Esophagus mucosa (tissue), 1 donor: ENCODE measurements around the gene RALGPS1. TPM values are rescaled to one million over a fixed set of nuclear protein-coding genes. Genes with fewer than 3 reads are reported as not detected.

ENCODE experiments used
- ATAC-seq: fragments of 200-7000 bp; cut with Tn5 transposase; one replicate; pipeline ENCODE4 v1.9.1; 2020
- total RNA-seq: library from RNA; stranded (reverse); gene quantifications from one replicate; pipeline ENCODE4 v1.2.4, GENCODE V29; 2023
- donor health status: DM: yes; HTN: yes; CAD: no.

Gene RALGPS1
- total RNA-seq, 1 donor from 2014 or later = 6.8 TPM

DNA sequence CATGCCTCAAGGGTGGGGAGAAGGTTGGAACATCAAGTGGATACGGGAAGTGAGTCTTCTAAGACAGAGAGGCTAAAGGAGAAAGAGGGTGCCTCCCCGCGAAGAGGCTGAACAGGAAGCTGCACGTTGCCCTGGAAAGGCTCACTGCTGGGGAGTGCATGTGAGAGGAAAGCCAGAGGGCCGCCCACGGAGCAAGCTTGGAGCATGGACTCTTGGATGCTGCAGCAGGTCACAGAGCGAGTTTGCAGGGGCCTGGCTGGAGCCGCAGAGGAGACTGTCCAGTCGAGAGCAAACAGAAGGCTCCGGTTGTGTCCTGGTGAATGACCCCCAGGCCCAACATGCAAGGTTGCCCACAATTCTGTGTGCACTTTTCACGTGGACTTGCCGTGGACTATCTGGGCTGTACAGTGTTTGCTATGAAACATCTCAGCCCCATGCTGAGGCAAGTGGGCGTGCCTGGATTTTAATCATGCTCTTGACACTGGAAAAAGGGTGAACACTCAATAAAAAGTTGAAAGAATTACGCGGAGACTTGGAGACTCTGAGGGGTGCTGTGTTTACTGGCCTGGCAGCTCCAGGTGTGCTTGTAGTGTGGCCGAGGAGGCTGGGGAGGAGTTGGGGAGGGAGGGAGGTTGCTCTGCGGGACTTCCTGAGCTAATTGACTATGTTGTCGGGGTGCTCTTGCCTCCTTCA lies 295.5 kb downstream of the RALGPS1 start:
- no peak for ATAC-seq

DNA sequence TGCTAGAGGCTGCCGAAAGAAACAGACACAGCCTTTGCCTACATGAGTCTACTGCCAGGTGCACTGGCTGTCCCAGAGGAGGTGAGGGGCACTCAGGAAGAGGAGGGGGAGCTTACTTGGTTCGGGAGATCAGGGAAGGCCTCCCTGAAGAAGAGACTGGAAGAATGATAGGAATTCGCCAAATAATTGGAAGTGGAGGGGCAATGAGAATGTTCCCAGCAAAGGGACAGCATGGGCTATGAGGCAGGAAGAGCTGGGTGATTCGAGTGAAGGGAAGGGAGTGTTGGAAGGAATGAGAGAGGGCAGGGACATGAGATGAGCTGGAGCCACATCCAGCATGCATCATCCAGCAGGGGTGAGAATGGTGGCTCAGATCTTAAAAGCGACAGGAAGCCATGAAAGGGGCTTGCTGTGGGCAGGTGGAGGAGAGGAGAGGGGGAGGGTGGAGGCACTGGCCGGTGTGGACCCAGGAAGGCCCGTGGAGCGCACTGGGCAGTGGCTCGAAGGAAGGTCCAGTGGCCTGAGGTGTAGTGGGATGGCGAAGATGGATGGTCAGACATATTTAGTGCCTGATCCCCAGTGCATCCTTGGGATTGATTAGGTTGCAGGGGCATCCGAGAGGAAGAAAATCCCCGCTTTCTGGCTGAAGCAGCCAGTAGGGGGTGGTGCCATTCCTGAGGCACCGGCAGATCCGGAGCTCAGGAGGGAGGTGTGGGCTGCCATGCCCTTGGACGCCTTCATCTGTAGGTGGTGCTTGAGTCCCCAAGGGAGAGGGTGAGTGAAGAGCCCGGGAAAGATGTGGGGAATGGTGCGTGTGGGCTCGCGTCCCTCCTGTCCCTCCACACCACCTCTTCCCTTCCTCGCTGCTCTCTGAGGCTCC lies 296.5 kb downstream of the RALGPS1 start:
- no peak for ATAC-seq

DNA sequence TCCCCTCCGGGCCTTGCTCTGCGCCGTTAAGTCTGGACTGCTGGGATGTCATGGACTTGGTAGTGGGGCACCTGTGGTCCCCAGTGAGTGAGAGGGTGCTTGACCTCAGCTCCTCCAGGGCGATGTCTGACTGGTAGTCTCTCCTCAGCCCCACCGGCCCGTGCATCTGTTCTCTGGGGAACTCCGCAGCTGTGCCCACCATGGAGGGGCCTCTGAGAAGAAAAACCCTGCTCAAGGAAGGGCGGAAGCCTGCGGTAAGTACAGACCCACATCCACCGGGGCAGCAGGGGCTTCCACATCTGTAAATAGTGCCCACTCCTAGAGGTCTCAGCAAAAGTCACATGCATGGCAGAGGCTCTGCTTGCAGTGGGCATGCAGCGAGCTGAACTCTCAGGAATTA lies 297.4 kb downstream of the RALGPS1 start:
- ATAC-seq = no peak

DNA sequence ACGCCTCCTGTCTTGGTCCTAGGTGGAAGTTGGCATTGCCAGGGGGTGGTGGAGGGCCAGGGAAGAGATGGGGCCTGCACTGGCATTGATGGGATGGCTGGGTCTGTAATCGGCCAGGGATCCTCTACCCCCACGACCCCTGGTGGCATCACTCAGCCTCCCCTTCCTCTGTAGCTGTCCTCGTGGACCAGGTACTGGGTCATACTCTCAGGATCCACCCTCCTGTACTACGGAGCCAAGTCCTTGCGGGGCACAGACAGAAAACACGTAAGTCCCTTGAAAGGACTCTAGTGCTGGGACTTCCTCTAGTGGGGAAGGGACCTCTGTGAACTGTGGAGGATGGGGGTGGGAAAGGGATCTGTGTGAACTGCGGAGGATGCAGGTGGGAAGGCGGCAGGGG lies 297.9 kb downstream of the RALGPS1 start:
- ATAC-seq = no peak

DNA sequence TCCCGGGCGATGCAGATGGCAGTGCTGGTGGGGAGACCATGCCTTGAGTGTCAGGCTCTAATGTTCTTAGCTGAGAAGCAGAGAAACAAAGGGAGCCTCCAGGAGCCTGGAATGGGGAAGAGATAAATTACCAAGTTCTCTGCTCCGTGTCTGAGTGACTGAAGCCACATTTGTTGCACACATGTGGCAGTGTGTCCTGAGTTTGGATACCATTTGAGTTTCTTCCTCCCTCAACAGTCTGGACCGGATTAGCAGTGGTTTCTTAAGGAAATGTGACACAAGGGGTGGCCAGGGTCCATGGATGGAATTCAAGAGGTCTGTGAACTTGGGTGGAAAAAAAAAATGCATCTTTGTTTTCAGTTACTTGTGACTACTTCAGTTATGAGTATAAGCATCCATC lies 299.3 kb downstream of the RALGPS1 start:
- ATAC-seq = no peak

DNA sequence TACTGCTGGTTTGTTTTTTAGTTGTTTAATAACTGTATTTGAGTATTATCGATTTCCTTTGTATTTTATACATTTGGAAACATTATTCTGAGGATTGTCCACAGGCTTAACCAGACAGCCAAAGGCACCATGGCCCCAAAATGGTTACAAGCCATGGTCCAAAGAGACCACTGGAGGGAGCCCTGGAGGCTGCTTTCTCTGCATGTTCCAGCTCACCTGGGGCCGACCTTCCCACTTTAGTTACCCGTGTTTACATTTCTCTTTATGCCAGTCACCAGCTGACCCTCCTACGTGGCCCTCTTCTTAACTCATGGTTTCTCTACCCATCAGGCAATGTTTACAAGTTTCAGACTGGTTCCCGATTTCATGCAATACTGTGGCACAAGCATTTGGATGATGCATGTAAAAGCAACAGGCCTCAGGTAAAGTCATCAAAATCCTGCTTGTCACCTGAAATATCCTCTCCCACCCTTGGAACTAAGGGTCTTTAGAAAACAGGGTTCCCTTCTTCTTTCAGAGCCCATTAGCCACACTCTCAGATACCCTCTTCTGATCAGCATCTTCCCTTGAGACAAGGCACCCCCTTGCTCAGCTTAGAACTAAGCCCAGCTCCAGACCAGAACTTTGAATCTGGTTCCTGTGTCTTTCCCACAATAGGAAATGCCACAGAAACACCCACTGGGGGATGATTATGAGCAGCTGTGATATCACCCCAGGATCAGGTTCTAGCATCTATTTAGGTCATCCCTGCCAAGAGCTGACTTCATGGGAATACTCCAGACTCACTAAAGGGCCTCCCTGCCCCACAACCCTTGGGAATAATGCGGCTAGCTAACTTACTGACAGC lies 300.1 kb downstream of the RALGPS1 start:
- ATAC-seq = peak; percentile 50

DNA sequence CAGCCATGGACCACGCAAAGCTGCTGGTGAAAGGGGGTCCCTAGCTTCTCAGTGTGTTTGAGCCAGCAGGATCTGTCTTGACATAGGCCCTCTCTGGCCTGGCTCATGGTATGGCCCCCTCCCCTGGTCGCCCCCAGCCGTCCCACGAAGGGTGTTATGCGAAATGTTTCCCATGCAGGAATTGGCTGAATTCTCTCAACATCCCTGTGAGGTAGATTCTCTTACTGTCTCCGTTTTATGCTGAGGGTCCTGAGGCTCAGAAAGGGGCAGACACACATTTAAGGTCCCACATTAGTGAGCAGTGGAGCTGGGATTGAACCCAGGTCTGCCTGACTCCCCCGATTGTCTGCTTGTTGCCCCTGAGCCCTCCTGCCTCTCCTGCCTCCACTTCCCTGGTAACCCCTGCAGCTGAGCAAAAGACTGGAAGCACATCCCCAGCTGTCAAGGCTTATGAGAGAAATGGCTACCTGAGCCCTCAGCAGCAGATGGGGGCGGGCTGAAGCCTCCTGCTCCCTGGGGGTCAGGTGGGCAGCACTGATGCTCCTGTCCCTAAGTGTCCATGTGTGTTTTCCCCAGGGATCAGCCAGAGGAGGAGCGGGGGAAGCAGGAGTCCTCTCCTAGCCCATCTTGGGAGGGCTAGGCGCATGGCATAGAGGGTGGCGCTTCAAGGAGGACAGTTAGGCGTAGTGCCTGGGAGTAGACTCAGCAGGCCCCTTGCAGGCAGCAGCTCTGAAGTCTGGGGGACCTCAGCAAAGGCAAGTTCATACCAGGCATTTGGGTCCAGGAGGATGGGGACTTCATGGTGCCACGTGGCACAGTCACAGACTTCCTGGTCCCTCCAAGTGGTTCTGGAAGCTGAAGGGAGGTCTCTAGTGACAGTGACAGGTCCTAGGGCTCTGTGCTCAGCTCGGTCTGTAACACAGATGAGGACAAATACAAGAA lies 301.0 kb downstream of the RALGPS1 start:
- ATAC-seq = no peak

DNA sequence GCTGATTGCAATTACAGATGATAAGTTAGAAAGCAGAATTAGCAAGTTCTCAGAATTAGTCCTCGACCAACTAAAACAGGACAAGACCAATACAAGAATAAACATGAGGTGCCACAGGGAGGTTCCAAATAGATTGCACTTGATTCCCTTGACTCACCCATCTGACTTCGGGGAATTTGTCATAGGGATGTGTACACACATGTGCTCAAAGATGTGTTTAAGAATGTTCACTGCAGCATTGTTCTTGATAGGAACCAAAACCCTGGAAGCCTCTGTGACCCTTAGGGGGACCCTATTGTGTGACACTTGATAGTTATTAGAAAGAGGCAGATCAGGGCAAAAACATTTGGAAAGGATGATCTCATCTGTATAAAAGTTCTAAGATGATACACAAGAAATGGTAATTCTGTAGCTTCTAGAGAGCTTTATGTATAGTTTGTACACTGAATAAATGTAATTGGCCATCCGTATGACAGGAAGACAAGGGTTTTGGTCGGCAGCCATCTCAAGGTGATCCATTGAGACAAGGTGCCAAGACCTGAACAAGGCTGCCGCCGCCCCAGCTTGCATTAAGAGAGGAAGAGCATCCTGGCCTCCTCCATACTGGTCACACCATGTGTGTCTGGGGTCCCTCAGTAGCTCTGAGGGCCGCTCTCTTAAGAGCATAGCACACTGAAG lies 301.8 kb downstream of the RALGPS1 start:
- ATAC-seq = peak; percentile 57

DNA sequence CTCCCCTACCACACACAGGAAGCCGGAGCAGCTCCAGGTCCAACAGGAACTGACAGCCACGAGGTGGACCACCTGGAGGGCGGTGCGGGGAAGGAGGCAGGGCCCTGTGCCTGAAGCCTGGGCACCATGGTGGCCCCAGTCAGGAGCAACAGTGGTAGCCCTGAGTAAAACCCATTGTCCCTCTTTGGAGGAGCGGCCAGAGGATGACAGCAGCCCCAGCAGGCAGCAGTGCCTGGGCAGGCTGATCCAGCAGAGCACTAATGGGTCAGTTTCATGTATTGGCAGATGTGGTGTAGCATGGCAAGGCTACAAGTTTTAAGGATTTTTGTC lies 302.3 kb downstream of the RALGPS1 start:
- ATAC-seq = no peak

DNA sequence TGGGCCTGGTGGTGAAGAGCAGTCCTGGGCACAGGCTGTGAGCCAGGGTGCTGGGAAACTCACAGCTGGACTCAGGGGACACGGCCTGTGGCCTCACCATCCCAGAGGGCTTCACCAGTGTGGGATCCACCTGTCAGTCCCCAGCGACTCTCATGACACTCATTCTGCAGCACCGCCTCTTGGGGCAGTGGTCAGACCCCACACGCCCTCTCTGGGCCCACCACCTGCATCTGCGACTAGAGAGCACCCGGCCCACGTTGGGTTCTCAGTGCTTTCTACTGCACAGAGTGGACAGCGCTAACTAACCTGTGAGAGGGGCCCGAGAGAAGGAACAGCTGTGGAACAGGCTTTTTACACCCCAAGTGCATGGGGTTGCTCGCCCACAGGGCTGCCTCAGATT lies 304.2 kb downstream of the RALGPS1 start:
- no peak for ATAC-seq

DNA sequence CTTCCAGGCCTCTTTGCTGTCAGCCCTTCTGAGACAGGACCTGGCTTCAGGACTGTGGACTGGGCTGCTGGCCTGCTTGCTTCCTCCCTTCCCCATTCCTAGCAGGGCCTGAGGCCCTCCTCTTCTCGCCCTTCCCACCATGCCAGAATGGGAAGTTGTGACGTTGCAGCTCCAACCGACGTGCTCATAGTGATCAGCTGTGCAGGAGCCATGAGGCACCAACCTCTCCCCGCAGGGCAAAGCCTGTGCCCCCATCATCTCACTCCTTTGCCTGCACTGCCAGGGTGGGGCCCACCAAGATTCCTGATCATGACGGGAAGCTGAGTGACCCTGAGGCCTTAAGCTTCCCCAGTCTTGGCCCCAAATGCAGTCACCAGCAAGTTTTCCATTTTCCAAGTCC lies 304.9 kb downstream of the RALGPS1 start:
- ATAC-seq = no peak

DNA sequence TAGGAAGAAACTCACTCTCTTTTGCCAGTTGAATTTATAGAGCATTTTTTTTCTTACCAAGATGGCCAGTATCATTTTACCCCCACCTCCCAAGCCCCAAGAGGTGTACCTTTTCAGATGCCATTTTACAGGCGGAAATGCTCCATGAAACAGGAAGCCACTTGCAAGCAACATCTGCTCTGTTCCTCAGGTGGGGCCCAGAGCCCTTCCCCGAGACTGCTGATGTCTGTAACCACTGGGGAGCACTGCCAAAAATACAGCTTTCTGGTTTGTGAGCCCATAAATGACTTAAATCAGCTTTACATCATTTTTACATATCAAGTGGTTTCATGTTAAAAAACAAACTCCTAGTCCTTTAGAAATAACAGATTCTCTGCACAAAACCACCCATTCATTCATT lies 307.1 kb downstream of the RALGPS1 start:
- no peak for ATAC-seq

DNA sequence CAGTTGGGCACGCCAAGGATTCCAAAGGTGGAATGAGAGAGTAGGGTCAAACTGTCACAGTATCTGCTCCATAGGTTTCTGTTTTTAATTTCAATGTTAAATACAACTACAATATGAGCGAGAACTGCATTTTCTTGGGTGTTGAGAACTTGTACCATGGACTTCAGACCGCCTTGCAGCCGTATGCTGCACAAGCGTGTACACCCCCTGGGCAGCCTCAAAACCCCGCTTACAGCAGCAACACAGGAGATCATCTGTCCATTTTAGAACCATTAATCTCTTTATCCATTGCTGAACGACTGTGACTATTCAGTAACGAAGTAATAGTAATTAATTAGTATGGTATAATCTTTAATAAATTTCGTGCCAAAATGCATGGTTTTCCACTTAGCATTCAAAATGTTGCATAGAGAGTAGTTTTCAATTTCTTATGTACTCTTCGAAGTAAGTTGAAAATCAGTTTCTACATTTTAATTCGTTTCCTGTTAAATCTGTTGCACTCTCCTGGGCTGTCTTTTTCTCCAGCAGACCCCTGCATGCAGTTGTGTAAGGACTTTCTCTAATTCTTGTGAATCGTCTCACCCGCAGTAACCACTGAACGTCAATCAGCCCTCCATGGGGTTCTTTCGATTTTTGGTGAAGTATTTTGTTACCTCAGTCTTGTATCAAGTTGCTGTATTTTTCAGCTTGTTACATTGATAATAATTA lies 308.0 kb downstream of the RALGPS1 start:
- no peak for ATAC-seq

DNA sequence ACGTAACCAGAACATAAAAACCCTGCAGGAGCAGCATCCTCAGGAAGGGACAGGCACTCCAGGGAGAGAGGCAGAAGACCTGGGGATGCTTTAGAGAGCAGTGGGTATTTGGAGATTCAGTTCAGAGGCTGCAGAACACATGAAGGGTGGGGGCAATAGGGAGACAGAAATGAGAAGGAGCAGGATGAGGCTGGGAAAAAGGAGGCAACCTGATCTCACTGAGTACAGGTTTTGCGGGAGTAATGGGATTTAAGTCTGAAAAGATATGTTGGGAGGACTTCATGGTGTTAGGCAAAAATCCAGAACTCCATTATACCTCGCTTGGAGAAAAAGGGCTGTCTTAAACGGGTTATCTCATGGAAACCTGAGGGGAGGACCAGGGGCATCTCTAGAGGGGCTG lies 308.7 kb downstream of the RALGPS1 start:
- no peak for ATAC-seq

DNA sequence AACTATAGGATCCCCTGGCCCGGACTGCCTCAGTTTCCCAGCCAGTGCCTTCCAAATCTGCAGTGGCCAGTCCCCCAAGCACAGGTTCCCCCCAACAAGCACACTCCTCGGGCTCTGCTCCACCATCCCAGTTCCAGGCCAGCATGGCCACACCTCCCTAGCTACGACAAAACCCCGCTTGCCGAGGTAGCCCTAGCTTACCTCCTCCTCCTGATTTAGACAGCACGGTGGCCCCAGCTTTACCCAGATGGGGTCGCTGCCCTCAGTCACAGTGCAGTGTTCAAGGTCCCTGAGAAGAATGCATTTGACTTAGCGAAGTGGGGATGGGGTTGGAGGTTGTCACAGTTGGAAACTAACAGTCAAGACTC lies 309.2 kb downstream of the RALGPS1 start:
- ATAC-seq = no peak

DNA sequence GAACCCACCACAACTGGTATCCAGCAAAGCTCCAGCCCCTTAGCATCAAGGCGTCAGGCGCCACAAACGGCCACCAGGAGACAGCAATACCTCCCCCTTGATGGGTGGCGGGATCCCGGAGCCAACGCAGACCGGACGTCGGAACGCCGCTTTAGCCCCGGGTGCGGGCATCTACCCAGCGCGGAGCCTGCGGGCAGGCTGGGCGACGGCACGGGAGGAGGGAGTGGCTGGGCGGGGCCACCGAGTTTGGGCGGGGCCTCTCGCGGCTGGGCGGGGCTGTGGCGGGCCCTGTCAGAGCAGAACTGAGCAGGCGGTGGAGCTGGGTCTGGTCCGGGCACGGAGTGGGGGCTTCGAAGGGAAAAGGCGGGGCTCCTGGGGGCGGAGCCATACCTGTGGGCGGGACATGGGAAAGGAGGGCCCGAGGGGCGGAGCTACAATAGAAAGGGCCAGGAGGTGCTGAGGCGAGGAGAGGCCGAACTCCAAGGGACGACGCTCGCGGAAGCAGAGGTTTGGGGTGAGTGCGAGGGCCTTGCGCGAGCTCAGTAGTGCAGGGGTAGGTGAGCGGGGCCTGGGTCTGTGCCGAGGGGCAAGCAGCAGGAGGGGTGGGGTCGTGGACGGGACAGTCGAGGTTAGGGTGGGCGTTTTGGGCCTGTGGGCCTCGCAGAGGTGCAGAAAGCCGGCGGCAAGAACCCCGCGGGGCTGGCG lies 309.7 kb downstream of the RALGPS1 start:
- ATAC-seq = peak; percentile 85

DNA sequence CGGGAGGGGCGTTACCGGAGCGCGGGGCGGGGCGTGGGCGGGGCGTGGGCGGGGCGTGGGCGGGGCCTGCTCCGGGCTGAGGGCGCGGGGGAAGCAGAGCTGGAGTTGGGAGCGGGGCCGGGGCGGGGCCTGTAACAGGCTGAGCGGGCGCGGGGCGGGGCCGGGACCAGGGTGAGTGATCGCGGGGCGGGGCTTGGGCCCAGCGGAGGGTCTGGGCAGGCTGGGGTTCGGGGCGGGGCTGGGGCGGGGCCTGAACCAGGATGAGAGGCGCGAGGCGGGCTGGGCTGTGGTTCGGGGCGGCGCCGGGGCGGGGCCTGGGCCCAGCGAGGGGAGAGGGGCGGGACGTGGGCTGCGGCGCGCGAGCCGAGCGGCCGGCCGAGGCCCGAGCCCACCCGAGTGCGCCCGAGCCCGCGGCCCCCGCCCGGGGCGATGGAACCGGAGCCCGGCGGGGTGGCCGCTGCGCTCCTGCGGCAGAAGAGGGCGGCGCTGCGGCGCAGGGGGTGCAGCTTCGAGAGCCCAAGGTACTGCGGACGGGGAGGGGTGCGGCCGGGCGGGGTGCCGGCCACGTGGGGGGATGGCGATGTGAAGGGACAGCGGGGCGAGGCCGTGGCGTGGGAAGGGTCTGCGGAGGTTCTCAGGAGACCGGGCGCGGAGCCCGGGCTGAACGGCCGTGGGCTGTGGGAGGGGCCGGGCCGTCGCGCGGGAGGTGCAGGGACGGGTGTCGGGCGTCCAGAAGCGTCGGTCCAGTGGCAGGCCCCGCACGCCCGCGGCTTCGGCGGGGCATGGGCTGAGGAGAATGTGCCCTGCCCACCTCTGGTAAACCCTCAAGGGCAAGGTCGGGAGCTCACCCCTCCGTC lies 310.5 kb downstream of the RALGPS1 start:
- peak; percentile 96 for ATAC-seq

DNA sequence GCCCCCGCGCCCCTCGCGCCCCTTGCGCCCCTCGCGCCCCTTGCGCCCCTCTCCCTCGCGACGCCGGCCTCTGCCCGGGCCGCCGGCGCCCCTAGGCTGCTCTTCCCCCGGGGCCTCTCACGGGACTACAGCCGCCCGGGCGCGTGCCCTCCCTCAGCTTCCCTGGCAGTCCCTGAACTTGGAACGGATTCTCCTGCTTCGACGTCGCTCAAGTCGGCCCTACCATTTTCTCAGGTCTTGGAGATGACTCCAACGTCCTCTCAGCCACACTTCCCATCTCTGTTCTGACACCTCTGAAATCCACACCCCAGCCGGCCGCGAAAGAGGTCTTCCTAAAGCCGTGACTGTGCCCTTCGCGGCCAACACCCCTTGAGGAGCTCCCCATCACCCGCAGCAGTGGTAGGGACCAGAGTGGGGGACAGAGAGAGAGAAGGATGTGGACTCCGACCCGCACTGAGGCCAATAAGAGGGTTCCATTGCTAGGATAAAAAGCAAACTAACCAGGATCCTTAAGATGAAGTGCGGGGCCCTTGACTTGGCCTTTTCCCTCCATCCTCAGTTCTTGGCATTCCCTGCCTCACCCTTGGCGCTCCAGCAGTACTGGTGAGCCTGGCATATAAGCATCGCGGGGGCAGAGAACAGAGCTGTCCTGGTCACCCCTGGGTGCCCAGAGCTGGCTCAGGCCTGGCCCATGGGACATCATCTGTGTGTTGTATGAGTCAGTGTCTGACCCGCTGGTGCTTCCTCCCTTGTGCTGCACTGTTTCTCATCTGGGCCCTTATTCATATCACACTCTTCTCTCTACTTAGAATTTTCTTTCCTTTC lies 311.4 kb downstream of the RALGPS1 start:
- ATAC-seq = no peak
